GM12878 (cell line): Measurements from ENCODE around the gene PIK3R3. TPM values are rescaled to one million over a fixed set of nuclear protein-coding genes. Genes with fewer than 3 reads are reported as not detected.

Source experiments
- ATAC-seq: fragments of 200-7000 bp; cut with Tn5 transposase; 3 replicates; pipeline ENCODE4 v1.9.1; 2020; ENCODE audit warnings: mild to moderate bottlenecking, moderate library complexity
- BruUV-seq: library from RNA; stranded (reverse); fragments of 400-500 nt; replicated peaks from 2 replicates; lab custom pipeline; 2021; lab: Mats Ljungman, UMichigan
- CTCF ChIA-PET: fragments of 300-600 bp; sonication (Branson Sonifier 250); formaldehyde crosslinking; extraction: SDS; loops from one replicate; lab custom pipeline; 2021; ENCODE audit warnings: inconsistent platforms; lab: Yijun Ruan, JAX
- POLR2A ChIA-PET: fragments of 350-600 bp; formaldehyde crosslinking; extraction: SDS; loops from one replicate; lab custom pipeline; 2021; ENCODE audit warnings: inconsistent platforms; lab: Charles Lee
- RAD21 ChIA-PET: fragments of 300-600 bp; sonication (Branson Sonifier 250); formaldehyde crosslinking; loops from one replicate; lab custom pipeline; 2023; ENCODE audit warnings: antibody characterized with exemption; ENCODE audit not compliant: unreplicated experiment; lab: Charles Lee
- SMC1A ChIA-PET: fragments of 300-600 bp; sonication (Branson Sonifier 250); formaldehyde crosslinking; loops from one replicate; lab custom pipeline; 2023; ENCODE audit not compliant: unreplicated experiment, uncharacterized antibody; lab: Charles Lee
- DNase-seq: peaks from one replicate; pipeline ENCODE4 v3.0.0-alpha.2; 2011; ENCODE audit warnings: low read depth, low spot score
- FAIRE-seq: peaks from 3 replicates; lab custom pipeline; 2011; peaks lifted over from hg19 to GRCh38; lab: Jason Lieb, UNC
- H2AFZ ChIP-seq: 2 replicates; pipeline ENCODE4 v1.6.0; 2011; ENCODE audit warnings: low read depth, low read length, control low read depth; ENCODE audit not compliant: control insufficient read depth
- H3K27ac ChIP-seq: 2 replicates; pipeline ENCODE4 v1.5.1; 2011; ENCODE audit warnings: control low read depth; ENCODE audit not compliant: control insufficient read depth, insufficient read depth
- H3K27me3 ChIP-seq, 2 experiments: replicated peaks in 1 of 2; 2 replicates each; pipeline versions ENCODE4 v1.6.0 to v1.6.1; 2011; ENCODE audit warnings: low read length in 1 of 2; ENCODE audit not compliant: control insufficient read depth in 2 of 2, insufficient read depth in 2 of 2
- H3K36me3 ChIP-seq, 2 experiments: 2 replicates each; pipeline ENCODE4 v1.5.1; 2011; ENCODE audit warnings: low read length in 1 of 2; ENCODE audit not compliant: control insufficient read depth in 2 of 2, insufficient read depth in 2 of 2
- H3K4me1 ChIP-seq: 2 replicates; pipeline ENCODE4 v1.6.1; 2011; ENCODE audit warnings: mild to moderate bottlenecking, low read length, moderate library complexity, mixed read lengths; ENCODE audit not compliant: control insufficient read depth, insufficient read depth
- H3K4me2 ChIP-seq: 2 replicates; pipeline ENCODE4 v1.6.0; 2011; ENCODE audit warnings: control low read depth; ENCODE audit not compliant: control insufficient read depth, insufficient read depth
- H3K4me3 ChIP-seq: fragments of 200-600 bp; sonication (generic); 2 replicates; pipeline ENCODE4 v1.5.1; 2016
- H3K79me2 ChIP-seq: 2 replicates; pipeline ENCODE4 v1.6.0; 2011; ENCODE audit warnings: low read length; ENCODE audit not compliant: control insufficient read depth, insufficient read depth
- H3K9ac ChIP-seq: 2 replicates; pipeline ENCODE4 v1.8.0; 2011; ENCODE audit warnings: low read length, control low read depth, mixed read lengths; ENCODE audit not compliant: control insufficient read depth, insufficient read depth
- H3K9me3 ChIP-seq: replicated peaks from 3 replicates; pipeline ENCODE4 v1.5.1; 2011; ENCODE audit warnings: mild to moderate bottlenecking, low read length; ENCODE audit not compliant: control insufficient read depth, insufficient read depth
- H4K20me1 ChIP-seq: 2 replicates; pipeline ENCODE4 v1.6.0; 2011; ENCODE audit not compliant: control insufficient read depth, insufficient read depth
- BRCA1 ChIP-seq: IDR thresholded peaks from 2 replicates; pipeline ENCODE4 v1.6.1; 2011; ENCODE audit warnings: low read depth, low read length, improper control_type of control experiment
- CBFB ChIP-seq: IDR thresholded peaks from 2 replicates; pipeline ENCODE4 v1.6.1; 2016; ENCODE audit warnings: antibody characterized with exemption, low read depth
- CBX5 ChIP-seq: sonication (generic); IDR thresholded peaks from 2 replicates; pipeline ENCODE4 v1.6.1; 2016; ENCODE audit warnings: low read depth, moderate library complexity, mild to moderate bottlenecking, inconsistent platforms
- ELK1 ChIP-seq: IDR thresholded peaks from 2 replicates; pipeline ENCODE4 v1.6.1; 2012; ENCODE audit warnings: low read depth, low read length, improper control_type of control experiment
- IRF4 ChIP-seq: IDR thresholded peaks from 2 replicates; pipeline ENCODE4 v1.6.1; 2011; ENCODE audit warnings: low read depth, low read length
- JUND ChIP-seq: IDR thresholded peaks from 2 replicates; pipeline ENCODE4 v1.6.1; 2012; ENCODE audit warnings: low read depth, mild to moderate bottlenecking, low read length, improper control_type of control experiment, moderate library complexity
- POLR2AphosphoS5 ChIP-seq: IDR thresholded peaks from 2 replicates; pipeline ENCODE4 v1.6.1; 2011; ENCODE audit warnings: mild to moderate bottlenecking, low read length, inconsistent platforms
- ZNF207 ChIP-seq: fragments of 450-650 bp; IDR thresholded peaks from 2 replicates; pipeline ENCODE4 v1.6.1; 2014; ENCODE audit warnings: antibody characterized with exemption, mild to moderate bottlenecking, borderline replicate concordance
- WGBS: methylation state at CpG from one replicate; pipeline ENCODE4 v1.1.6; 2016; ENCODE audit warnings: low lambda C conversion rate; ENCODE audit not compliant: insufficient replicate concordance, insufficient coverage; ENCODE audit errors: missing lambda C conversion rate; 5-methylcytosine and 5-hydroxymethylcytosine counted together
- in situ Hi-C: fragments of 300-500 bp; cut with MboI; formaldehyde crosslinking; loops from 9 replicates; pipeline ENCODE4 v1.14.3; 2018; ENCODE audit warnings: mixed read lengths
- intact Hi-C: fragments of 100-400 bp; cut with micrococcal nuclease; formaldehyde crosslinking; loops from one replicate; pipeline ENCODE4 v1.14.2; 2022; ENCODE audit not compliant: unreplicated experiment
- polyA plus RNA-seq, 11 experiments: library from polyadenylated mRNA; depleted of rRNA in 4 of 11; unstranded in 6 of 11; stranded (reverse) in 5 of 11; fragments of >200 nt; fragmentation: Nextera tagmentation in 4 of 11; fragmentation: Illumina TruSeq in 1 of 11; extraction: Ambion mirVana in 4 of 11; extraction: Trizol in 1 of 11; gene quantifications; 1 replicate in 1 of 11; 2 replicates in 10 of 11; pipeline versions ENCODE4 v1.2.1 to v1.2.3, GENCODE V29; 2011 to 2016; ENCODE audit warnings: inconsistent platforms in 2 of 11, missing spikeins in 2 of 11, low read depth in 1 of 11
- total RNA-seq, 4 experiments: library from RNA; depleted of rRNA in 3 of 4; stranded (reverse); fragments of >200 nt in 3 of 4; fragmentation: Illumina TruSeq in 1 of 4; extraction: Trizol in 1 of 4; gene quantifications; 2 replicates each; pipeline versions ENCODE4 v1.2.1 to v1.2.3, GENCODE V29; 2013 to 2021
- TF ChIP-seq, protein P1 (sequence below): fragments of 450-650 bp; IDR thresholded peaks from 2 replicates; pipeline ENCODE4 v1.6.1; 2017; ENCODE audit warnings: mild to moderate bottlenecking, moderate library complexity
- TF ChIP-seq, protein P2 (sequence below): fragments of 450-650 bp; formaldehyde crosslinking; IDR thresholded peaks from 2 replicates; pipeline ENCODE4 v1.4.0; 2022; ENCODE audit warnings: mild to moderate bottlenecking, moderate library complexity

The PIK3R3 gene
- total and polyA plus RNA-seq, 10 of the 15 experiments (the other 5 are each of a cell fraction or from before 2014, with no cell fraction given), result 4.8 to 27.0 (median 19.8) TPM

DNA sequence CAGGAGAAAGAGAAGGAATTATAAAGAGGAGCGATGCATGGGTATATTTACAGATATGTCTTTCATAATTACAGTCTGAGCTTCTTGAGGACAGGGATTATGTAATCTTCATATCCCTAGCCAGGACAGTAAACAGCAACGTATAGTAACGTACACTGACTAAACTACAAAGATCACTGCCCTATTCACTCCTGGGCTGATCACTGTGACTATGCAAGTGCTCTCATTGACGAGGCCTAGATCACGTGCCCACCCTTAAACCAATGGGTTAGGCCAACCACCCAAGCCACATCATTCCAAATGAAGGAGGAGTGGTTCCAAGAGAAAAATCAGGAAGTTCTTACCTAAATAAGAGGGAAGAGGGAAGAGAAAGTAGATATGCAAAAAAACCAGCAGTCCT is 18.5 kb downstream of the PIK3R3 start:
- Histone ChIP-seq H3K4me2 (no peak overlapping the region), H3K4me3 (no peak overlapping the region), H3K9me3 (no peaks in the 10 kb centered on the region; the same call in 2 of the 3 replicates), H4K20me1 (no peaks in the 10 kb centered on the region), H3K27me3 (no peaks in the 10 kb centered on the region), H2AFZ (no peak overlapping the region), H3K36me3 (0 out of 4 replicates have a peak, but pooled peaks cover 0 to 3% of the 10 kb centered on the region in 2 experiments), H3K79me2 (peaks cover 45% of the 10 kb centered on the region), H3K27ac (no peak overlapping the region), H3K9ac (no peak overlapping the region), H3K4me1 (peaks cover 5% of the 10 kb centered on the region; the same call in 1 of the 2 replicates)
- intact Hi-C loops, result no loop called here
- ChIA-PET RAD21 (interaction anchor here (0.6 to 2.1 kb wide), 2 partner anchors 10 to 70 kb away, joined by 4 to 5 read pairs; no protein-coding TSS in a partner anchor), POLR2A (interaction anchor here (1.8 kb wide), 1 partner anchor 11 kb away, joined by 5 read pairs; no protein-coding TSS in a partner anchor), CTCF (no interaction called here), SMC1A (interaction anchor here (0.8 to 1.5 kb wide), 2 partner anchors 10 to 20 kb away, joined by 4 to 5 read pairs; no protein-coding TSS in a partner anchor)
- TF ChIP-seq POLR2AphosphoS5 (no peak), JUND (no peak), IRF4 (no peak), ELK1 (no peak), CBX5 (no peak), BRCA1 (no peak), ZNF207 (no peak), CBFB (no peak)
- TF ChIP-seq, protein P1, sequence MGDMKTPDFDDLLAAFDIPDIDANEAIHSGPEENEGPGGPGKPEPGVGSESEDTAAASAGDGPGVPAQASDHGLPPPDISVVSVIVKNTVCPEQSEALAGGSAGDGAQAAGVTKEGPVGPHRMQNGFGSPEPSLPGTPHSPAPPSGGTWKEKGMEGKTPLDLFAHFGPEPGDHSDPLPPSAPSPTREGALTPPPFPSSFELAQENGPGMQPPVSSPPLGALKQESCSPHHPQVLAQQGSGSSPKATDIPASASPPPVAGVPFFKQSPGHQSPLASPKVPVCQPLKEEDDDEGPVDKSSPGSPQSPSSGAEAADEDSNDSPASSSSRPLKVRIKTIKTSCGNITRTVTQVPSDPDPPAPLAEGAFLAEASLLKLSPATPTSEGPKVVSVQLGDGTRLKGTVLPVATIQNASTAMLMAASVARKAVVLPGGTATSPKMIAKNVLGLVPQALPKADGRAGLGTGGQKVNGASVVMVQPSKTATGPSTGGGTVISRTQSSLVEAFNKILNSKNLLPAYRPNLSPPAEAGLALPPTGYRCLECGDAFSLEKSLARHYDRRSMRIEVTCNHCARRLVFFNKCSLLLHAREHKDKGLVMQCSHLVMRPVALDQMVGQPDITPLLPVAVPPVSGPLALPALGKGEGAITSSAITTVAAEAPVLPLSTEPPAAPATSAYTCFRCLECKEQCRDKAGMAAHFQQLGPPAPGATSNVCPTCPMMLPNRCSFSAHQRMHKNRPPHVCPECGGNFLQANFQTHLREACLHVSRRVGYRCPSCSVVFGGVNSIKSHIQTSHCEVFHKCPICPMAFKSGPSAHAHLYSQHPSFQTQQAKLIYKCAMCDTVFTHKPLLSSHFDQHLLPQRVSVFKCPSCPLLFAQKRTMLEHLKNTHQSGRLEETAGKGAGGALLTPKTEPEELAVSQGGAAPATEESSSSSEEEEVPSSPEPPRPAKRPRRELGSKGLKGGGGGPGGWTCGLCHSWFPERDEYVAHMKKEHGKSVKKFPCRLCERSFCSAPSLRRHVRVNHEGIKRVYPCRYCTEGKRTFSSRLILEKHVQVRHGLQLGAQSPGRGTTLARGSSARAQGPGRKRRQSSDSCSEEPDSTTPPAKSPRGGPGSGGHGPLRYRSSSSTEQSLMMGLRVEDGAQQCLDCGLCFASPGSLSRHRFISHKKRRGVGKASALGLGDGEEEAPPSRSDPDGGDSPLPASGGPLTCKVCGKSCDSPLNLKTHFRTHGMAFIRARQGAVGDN, result no peak
- TF ChIP-seq, protein P2, sequence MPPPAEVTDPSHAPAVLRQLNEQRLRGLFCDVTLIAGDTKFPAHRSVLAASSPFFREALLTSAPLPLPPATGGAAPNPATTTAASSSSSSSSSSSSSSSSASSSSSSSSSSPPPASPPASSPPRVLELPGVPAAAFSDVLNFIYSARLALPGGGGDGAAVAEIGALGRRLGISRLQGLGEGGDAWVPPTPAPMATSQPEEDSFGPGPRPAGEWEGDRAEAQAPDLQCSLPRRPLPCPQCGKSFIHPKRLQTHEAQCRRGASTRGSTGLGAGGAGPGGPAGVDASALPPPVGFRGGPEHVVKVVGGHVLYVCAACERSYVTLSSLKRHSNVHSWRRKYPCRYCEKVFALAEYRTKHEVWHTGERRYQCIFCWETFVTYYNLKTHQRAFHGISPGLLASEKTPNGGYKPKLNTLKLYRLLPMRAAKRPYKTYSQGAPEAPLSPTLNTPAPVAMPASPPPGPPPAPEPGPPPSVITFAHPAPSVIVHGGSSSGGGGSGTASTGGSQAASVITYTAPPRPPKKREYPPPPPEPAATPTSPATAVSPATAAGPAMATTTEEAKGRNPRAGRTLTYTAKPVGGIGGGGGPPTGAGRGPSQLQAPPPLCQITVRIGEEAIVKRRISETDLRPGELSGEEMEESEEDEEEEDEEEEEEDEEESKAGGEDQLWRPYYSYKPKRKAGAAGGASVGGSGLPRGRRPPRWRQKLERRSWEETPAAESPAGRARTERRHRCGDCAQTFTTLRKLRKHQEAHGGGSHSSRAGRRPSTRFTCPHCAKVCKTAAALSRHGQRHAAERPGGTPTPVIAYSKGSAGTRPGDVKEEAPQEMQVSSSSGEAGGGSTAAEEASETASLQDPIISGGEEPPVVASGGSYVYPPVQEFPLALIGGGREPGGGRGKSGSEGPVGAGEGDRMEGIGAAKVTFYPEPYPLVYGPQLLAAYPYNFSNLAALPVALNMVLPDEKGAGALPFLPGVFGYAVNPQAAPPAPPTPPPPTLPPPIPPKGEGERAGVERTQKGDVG (CRISPR knock-in tag), result no peak
- FAIRE-seq (no peak), ATAC-seq (no peak), DNase-seq (no peak)
- 91% methylated on average over 5 of the region's 5 CpGs for WGBS
- BruUV-seq, result no TSS peak
- in situ Hi-C loops, result no loop called here
